ENCODE data around the gene CIRBP. TPM values are rescaled to one million over a fixed set of nuclear protein-coding genes. Genes with fewer than 3 reads are reported as not detected.

Gene CIRBP
- total and polyA plus RNA-seq, 2 of the 13 experiments (the other 11 are each of a cell fraction or from before 2014, with no cell fraction given): 133 to 140 TPM

DNA sequence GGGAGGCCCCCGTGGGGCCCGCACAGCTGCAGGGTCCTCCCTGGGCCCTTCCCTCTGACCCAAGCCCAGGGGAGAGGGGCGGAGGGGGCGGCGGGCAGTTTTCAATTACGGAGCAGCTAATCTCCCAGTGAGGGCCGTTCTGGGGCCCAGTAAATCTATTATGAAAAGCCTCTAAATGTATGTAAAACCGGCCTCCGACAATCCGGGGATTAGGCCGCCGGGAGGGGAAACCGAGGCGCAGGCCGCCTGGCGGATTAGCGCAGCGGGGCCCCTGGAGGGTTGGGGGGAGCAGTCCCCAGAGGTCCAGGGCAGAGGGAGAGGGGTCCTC, 41.7 kb downstream of the CIRBP start:
- BruUV-seq (replicated peaks): no TSS peak
- Histone ChIP-seq H3K27me3 (ENCODE audit: control insufficient read depth in 1 of 2, insufficient read depth in 2 of 2, low read length in 2 of 2) (peaks cover 1 to 24% of the 10 kb centered on the region in 2 experiments), H3K36me3 (replicated peaks in 1 of 2; ENCODE audit: control insufficient read depth in 1 of 2, insufficient read depth in 2 of 2, low read length in 2 of 2) (no peaks in the 10 kb centered on the region), H2AFZ (ENCODE audit: low read length) (no peak overlapping the region), H3K27ac (ENCODE audit: extremely low read length, insufficient read depth, low read length) (no peak overlapping the region), H3K79me2 (ENCODE audit: insufficient read depth, low read length) (no peaks in the 10 kb centered on the region), H3K9ac (ENCODE audit: insufficient read depth, low read depth, low read length) (no peak overlapping the region), H4K20me1 (ENCODE audit: insufficient read depth, low read length) (no peaks in the 10 kb centered on the region), H3K9me3 (ENCODE audit: low read length) (no peaks in the 10 kb centered on the region), H3K4me3 (replicated peaks in 1 of 3; ENCODE audit: insufficient read depth in 1 of 3, low read depth in 2 of 3, low read length in 3 of 3) (no peak overlapping the region), H3K4me1 (ENCODE audit: insufficient read depth, low read length) (peaks cover 53% of the 10 kb centered on the region), H3K4me2 (ENCODE audit: low read depth, low read length) (no peak overlapping the region)
- POLR2A ChIA-PET: interaction anchor here (1.3 to 1.6 kb wide), 2 partner anchors 20 to 26 kb away, joined by 3 to 5 read pairs; no protein-coding TSS in a partner anchor
- in situ Hi-C loops (cut with HindIII; ENCODE audit: extremely low pct_ligation_motif_present, low pct_unique_long_range_greater_than_20kb): no loop called here
- FAIRE-seq (no peak), ATAC-seq (no peak), DNase-seq (ENCODE audit: low spot score) (no peak)
- intact Hi-C loops (cut with micrococcal nuclease; ENCODE audit: unreplicated experiment): no loop called here
- CTCF ChIA-PET (ENCODE audit: low intra/inter-chr PET ratio, low total read pairs): no interaction called here
- TF ChIP-seq KDM3A (CRISPR knock-in tag; IDR thresholded peaks at IDR 0.05; ENCODE audit: low read depth): no peak
- no peak for TF ChIP-seq ZMAT5 (CRISPR knock-in tag; IDR thresholded peaks at IDR 0.05; ENCODE audit: borderline replicate concordance, low read depth)
- WGBS (ENCODE audit: low lambda C conversion rate): 86% methylated on average over 16 of the region's 18 CpGs

DNA sequence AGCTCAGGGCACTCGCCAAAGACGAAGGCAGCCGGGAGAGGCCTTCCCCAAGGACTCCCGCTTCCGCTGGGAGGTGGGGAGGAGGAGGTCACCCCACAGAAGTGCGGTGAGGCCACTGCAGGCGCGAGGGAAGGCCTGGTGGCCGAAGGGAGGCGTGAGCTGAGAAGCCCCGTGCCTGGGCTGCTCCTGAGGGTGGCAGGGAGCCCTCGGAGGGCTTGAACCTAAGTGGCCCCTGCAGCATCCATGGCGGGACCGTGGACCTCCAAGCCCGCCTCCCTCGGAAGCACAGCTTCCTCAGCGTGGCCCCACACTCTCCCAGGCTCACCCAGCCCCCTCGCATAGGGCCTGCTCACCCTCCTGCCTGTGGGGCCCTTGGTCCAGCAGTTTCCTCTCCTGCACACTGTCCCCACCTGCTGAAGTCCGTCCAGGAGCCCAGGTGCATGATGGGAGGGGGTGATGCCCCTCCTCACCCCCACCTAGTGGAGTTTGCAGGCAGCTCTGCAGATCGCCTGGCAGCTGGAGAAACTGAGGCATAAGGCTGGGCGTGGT, 42.5 kb downstream of the CIRBP start:
- intact Hi-C loops (cut with micrococcal nuclease; ENCODE audit: unreplicated experiment) (no loop called here), in situ Hi-C loops (cut with HindIII; ENCODE audit: extremely low pct_ligation_motif_present, low pct_unique_long_range_greater_than_20kb) (no loop called here)
- H3K79me2 ChIP-seq (ENCODE audit: insufficient read depth, low read length): no peaks in the 10 kb centered on the region
- H3K4me2 ChIP-seq (ENCODE audit: low read depth, low read length): peak overlapping the region; percentile 70
- H3K27me3 ChIP-seq (ENCODE audit: control insufficient read depth in 1 of 2, insufficient read depth in 2 of 2, low read length in 2 of 2): peaks cover 3 to 32% of the 10 kb centered on the region in 2 experiments
- FAIRE-seq (no peak), ATAC-seq (peak; percentile 24), DNase-seq (ENCODE audit: low spot score) (no peak)
- H3K9ac ChIP-seq (ENCODE audit: insufficient read depth, low read depth, low read length): 0 out of 2 replicates have a peak overlapping the region, but pooled peaks have one; percentile 5
- ChIA-PET POLR2A (interaction anchor here (0.7 to 1.6 kb wide), 7 partner anchors 7 to 63 kb away, joined by 3 to 5 read pairs (median 3); partner anchors contain the start of gene CIRBP), CTCF (ENCODE audit: low intra/inter-chr PET ratio, low total read pairs) (no interaction called here)
- H3K36me3 ChIP-seq (replicated peaks in 1 of 2; ENCODE audit: control insufficient read depth in 1 of 2, insufficient read depth in 2 of 2, low read length in 2 of 2): no peaks in the 10 kb centered on the region
- H3K27ac ChIP-seq (ENCODE audit: extremely low read length, insufficient read depth, low read length): no peak overlapping the region
- peak overlapping the region in 2 of 3 experiments; percentile 1 to 47; a peak in 3 of 6 replicates for H3K4me3 ChIP-seq (replicated peaks in 1 of 3; ENCODE audit: insufficient read depth in 1 of 3, low read depth in 2 of 3, low read length in 3 of 3)
- no CpG with 5 or more reads among the region's 21 CpGs for WGBS (ENCODE audit: low lambda C conversion rate)
- H3K4me1 ChIP-seq (ENCODE audit: insufficient read depth, low read length): peaks cover 59% of the 10 kb centered on the region
- no peaks in the 10 kb centered on the region for H3K9me3 ChIP-seq (ENCODE audit: low read length)
- no peak overlapping the region for H2AFZ ChIP-seq (ENCODE audit: low read length)
- no peaks in the 10 kb centered on the region for H4K20me1 ChIP-seq (ENCODE audit: insufficient read depth, low read length)
- BruUV-seq (replicated peaks): no TSS peak
- TF ChIP-seq THAP9 (CRISPR knock-in tag; IDR thresholded peaks at IDR 0.05; ENCODE audit: borderline replicate concordance) (peak; percentile 48; the same call in 1 of the 2 replicates), ZNF549 (CRISPR knock-in tag; IDR thresholded peaks at IDR 0.05) (no peak), ZNF136 (CRISPR knock-in tag; IDR thresholded peaks at IDR 0.05; ENCODE audit: low read depth) (no peak), KDM6A (CRISPR knock-in tag; IDR thresholded peaks at IDR 0.05; ENCODE audit: low read depth) (no peak), HMGXB4 (CRISPR knock-in tag; IDR thresholded peaks at IDR 0.05; ENCODE audit: borderline replicate concordance in 1 of 2, low read depth in 1 of 2) (peak; percentile 26 to 31; a peak in 1 of 4 replicates), ZMYM2 (CRISPR knock-in tag; IDR thresholded peaks at IDR 0.05) (0 out of 2 replicates have a peak, but pooled peaks have one; percentile 16), ZNF460 (CRISPR knock-in tag; IDR thresholded peaks at IDR 0.05; ENCODE audit: borderline replicate concordance) (peak; percentile 54), SALL1 (CRISPR knock-in tag; IDR thresholded peaks at IDR 0.05) (no peak; the same call in 1 of the 2 replicates)
- TF ChIP-seq, protein P1, sequence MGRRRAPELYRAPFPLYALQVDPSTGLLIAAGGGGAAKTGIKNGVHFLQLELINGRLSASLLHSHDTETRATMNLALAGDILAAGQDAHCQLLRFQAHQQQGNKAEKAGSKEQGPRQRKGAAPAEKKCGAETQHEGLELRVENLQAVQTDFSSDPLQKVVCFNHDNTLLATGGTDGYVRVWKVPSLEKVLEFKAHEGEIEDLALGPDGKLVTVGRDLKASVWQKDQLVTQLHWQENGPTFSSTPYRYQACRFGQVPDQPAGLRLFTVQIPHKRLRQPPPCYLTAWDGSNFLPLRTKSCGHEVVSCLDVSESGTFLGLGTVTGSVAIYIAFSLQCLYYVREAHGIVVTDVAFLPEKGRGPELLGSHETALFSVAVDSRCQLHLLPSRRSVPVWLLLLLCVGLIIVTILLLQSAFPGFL (CRISPR knock-in tag; IDR thresholded peaks at IDR 0.05): no peak

Measured in HepG2 (cell line).